ENCODE results near the gene DLX2.
"Not testable (repeated sequence)": the region's sequence is repeated elsewhere in the genome, so short reads cannot be mapped to it uniquely, and the experiment has no call there.

The DLX2 gene

GRCh38 chr2:172083628-172084394, 18.9 kb downstream of the DLX2 start:
- DNase-seq (ENCODE audit: low spot score) = no peak

GRCh38 chr2:172082944-172083627, 19.6 kb downstream of the DLX2 start:
- DNase-seq (ENCODE audit: low spot score) = no peak

GRCh38 chr2:172082105-172082943, 20.4 kb downstream of the DLX2 start:
- DNase-seq (ENCODE audit: low spot score) = no peak

GRCh38 chr2:172081221-172082022, 21.3 kb downstream of the DLX2 start:
- DNase-seq (ENCODE audit: low spot score) = no peak

- no peak for DNase-seq (ENCODE audit: low spot score)
Measured at GRCh38 chr2:172080641-172081220, 22.0 kb downstream of the DLX2 start.

GRCh38 chr2:172079838-172080640, 22.7 kb downstream of the DLX2 start:
- DNase-seq (ENCODE audit: low spot score) = no peak

- DNase-seq (ENCODE audit: low spot score) = no peak
Measured at GRCh38 chr2:172079416-172079815, 23.3 kb downstream of the DLX2 start.

- DNase-seq (ENCODE audit: low spot score) = no peak
Measured at GRCh38 chr2:172074254-172074653, 28.4 kb downstream of the DLX2 start.

GRCh38 chr2:172073518-172073917, 29.2 kb downstream of the DLX2 start:
- no peak for DNase-seq (ENCODE audit: low spot score)

- no peak for DNase-seq (ENCODE audit: low spot score)
Measured at GRCh38 chr2:172072706-172073105, 30.0 kb downstream of the DLX2 start.

- no peak for DNase-seq (ENCODE audit: low spot score)
Measured at GRCh38 chr2:172072303-172072702, 30.4 kb downstream of the DLX2 start.

- DNase-seq (ENCODE audit: low spot score) = no peak
Measured at GRCh38 chr2:172070936-172071335, 31.8 kb downstream of the DLX2 start.

GRCh38 chr2:172067905-172068304, 34.8 kb downstream of the DLX2 start:
- DNase-seq (ENCODE audit: low spot score) = not testable (repeated sequence)

- DNase-seq (ENCODE audit: low spot score) = no peak
Measured at GRCh38 chr2:172066394-172066886, 36.3 kb downstream of the DLX2 start.

- DNase-seq (ENCODE audit: low spot score) = no peak
Measured at GRCh38 chr2:172065111-172065510, 37.6 kb downstream of the DLX2 start.

GRCh38 chr2:172063446-172063845, 39.3 kb downstream of the DLX2 start:
- no peak for DNase-seq (ENCODE audit: low spot score)

GRCh38 chr2:172062402-172063004, 40.2 kb downstream of the DLX2 start:
- no peak for DNase-seq (ENCODE audit: low spot score)

GRCh38 chr2:172060118-172060517, 42.6 kb downstream of the DLX2 start:
- DNase-seq (ENCODE audit: low spot score) = not testable (repeated sequence)

- DNase-seq (ENCODE audit: low spot score) = no peak
Measured at GRCh38 chr2:172058660-172059059, 44.0 kb downstream of the DLX2 start.

GRCh38 chr2:172056293-172056692, 46.4 kb downstream of the DLX2 start:
- no peak for DNase-seq (ENCODE audit: low spot score)
